Measurements from ENCODE around the gene PAXX. TPM values are rescaled to one million over a fixed set of nuclear protein-coding genes. Genes with fewer than 3 reads are reported as not detected.

The PAXX gene, protein sequence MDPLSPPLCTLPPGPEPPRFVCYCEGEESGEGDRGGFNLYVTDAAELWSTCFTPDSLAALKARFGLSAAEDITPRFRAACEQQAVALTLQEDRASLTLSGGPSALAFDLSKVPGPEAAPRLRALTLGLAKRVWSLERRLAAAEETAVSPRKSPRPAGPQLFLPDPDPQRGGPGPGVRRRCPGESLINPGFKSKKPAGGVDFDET
- 100 to 1,000 TPM in 1 of 6 donors, 10 to 100 TPM in 5; 41.8 to 150 (median 52.8) TPM for total RNA-seq

- Histone ChIP-seq H3K9me3 (no peaks in the 10 kb centered on the region), H3K27me3 (no peaks in the 10 kb centered on the region), H3K36me3 (peaks cover 0 to 12% (median 5%) of the 10 kb centered on the region in 4 donors), H3K27ac (peak within 1 kb of the TSS; percentile 83 to 93 (median 88)), H3K4me1 (peaks cover 46 to 60% (median 49%) of the 10 kb centered on the region in 4 donors), H3K4me3 (peak within 1 kb of the TSS; percentile 69 to 90 (median 83))
- no peak for TF ChIP-seq EP300 (IDR thresholded peaks at IDR 0.05)
- peak in 2 of 4 donors; percentile 29 to 65 for TF ChIP-seq POLR2A (IDR thresholded peaks at IDR 0.05)
- TF ChIP-seq CTCF (IDR thresholded peaks at IDR 0.05): peak in 3 of 6 experiments; percentile 16 to 37 (median 31)
- TF ChIP-seq POLR2AphosphoS5 (IDR thresholded peaks at IDR 0.05): peak; percentile 19 to 28
- 0 to 1% methylated on average over 3 to 32 of the region's 92 CpGs for WGBS, 2 donors
- peak; percentile 96 to 99 for DNase-seq
- peak; percentile 92 to 96 for ATAC-seq (ENCODE audit: low FRiP score in 2 of 2)
Observed at GRCh38 chr9:136991993-136992818, at the start of gene PAXX. Gene PAXX, plus strand, starts transcription at chr9:136992422. Its CDS starts 22 bp downstream, at chr9:136992444.

DNA sequence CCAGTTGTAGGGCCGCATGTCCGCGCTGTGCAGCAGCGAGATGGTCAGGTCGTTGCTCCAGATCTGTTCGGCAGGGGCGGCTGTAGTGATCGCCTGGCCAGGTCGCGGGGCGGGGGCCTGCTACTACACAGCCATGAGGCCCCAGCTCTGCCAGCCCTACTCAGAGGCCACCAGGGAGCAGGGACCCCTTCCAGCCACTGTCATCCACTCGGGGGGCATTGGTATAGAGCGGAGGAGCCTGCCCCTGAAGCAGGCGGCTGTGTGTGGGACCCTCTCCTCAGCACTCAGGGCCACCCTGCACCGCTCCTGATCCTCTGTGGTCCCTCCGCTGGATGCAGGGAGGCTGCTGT lies 49.4 kb upstream of the PAXX start:
- no peaks in the 10 kb centered on the region for H3K9me3 ChIP-seq
- H3K4me3 ChIP-seq: peak overlapping the region in 2 of 4 donors; percentile 72 to 98
- DNase-seq (peak; percentile 19 to 76), ATAC-seq (ENCODE audit: low FRiP score in 2 of 2) (no peak)
- H3K27ac ChIP-seq: peak overlapping the region in 1 of 4 donors; percentile 90
- TF ChIP-seq POLR2A (IDR thresholded peaks at IDR 0.05) (no peak), EP300 (IDR thresholded peaks at IDR 0.05) (no peak), CTCF (IDR thresholded peaks at IDR 0.05) (no peak), POLR2AphosphoS5 (IDR thresholded peaks at IDR 0.05) (no peak)
- H3K27me3 ChIP-seq: no peaks in the 10 kb centered on the region
- peaks cover 16 to 43% (median 19%) of the 10 kb centered on the region in 4 donors for H3K4me1 ChIP-seq
- WGBS, 2 donors: 93 to 95% methylated on average over 4 to 13 of the region's 16 CpGs
- peaks cover 18 to 45% (median 40%) of the 10 kb centered on the region in 4 donors for H3K36me3 ChIP-seq

DNA sequence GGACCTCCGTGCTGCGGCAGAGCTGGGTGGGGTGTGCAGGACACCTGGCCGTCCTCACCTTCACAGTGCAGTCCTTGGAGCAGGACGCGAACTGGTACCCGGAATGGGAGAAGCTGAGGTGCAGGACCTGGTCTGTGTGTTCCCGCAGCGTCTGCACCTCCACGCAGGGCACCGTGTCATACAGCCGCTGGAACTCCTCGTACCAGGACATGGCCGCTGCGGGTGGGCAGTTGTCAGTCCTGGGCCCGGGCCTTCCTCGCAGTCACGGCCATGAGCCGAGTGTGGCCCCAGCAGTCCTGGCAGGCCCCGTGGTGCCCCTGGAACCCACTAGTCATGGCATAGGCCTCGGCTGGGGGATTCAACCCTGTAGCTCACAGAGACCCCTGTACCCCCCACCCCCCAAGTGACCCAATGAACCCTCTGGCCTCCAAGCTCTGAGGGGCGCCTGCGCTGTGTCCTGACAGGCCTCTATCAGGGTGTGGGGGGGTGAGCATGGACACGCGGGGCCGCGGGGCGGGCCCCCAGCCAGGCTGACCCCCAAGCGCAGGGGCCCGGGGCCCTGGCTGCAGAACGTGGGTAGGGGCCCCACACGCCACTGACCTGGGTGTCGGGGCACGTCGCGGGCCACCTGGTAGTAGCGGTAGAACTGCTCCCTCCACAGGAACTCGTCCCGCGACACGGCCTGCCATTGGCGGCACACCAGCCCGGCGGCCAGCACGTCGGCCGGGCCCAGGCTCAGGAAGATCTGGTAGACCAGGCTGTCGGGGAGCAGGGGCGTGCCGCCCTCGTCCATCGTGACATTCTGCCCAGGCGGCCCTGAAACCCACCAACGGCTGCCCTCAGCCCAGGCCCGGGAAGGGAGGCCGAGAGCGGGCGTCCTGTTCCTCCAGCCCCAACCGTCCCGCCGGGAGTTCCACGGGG lies 48.7 kb upstream of the PAXX start:
- TF ChIP-seq CTCF (IDR thresholded peaks at IDR 0.05) (no peak), POLR2A (IDR thresholded peaks at IDR 0.05) (no peak), POLR2AphosphoS5 (IDR thresholded peaks at IDR 0.05) (no peak), EP300 (IDR thresholded peaks at IDR 0.05) (no peak)
- Histone ChIP-seq H3K27ac (peak overlapping the region; percentile 89 to 96 (median 92)), H3K4me1 (peaks cover 22 to 50% (median 26%) of the 10 kb centered on the region in 4 donors), H3K27me3 (no peaks in the 10 kb centered on the region), H3K4me3 (peak overlapping the region; percentile 72 to 98 (median 90)), H3K36me3 (peaks cover 18 to 45% (median 40%) of the 10 kb centered on the region in 4 donors), H3K9me3 (no peaks in the 10 kb centered on the region)
- DNase-seq (peak; percentile 35 to 82), ATAC-seq (ENCODE audit: low FRiP score in 2 of 2) (peak in 1 of 2 donors; percentile 7)
- 0% methylated on average over 15 of the region's 61 CpGs; no CpG with 5 or more reads in 1 of the 2 donors for WGBS, 2 donors

GRCh38 chr9:136944212-136944518 lies 48.1 kb upstream of the PAXX start:
- peak overlapping the region; percentile 89 to 96 (median 92) for H3K27ac ChIP-seq
- no peaks in the 10 kb centered on the region for H3K9me3 ChIP-seq
- WGBS, 2 donors: no CpG with 5 or more reads among the region's 45 CpGs
- TF ChIP-seq POLR2A (IDR thresholded peaks at IDR 0.05) (peak in 1 of 4 donors; percentile 80), EP300 (IDR thresholded peaks at IDR 0.05) (no peak)
- ATAC-seq (ENCODE audit: low FRiP score in 2 of 2) (peak in 1 of 2 donors; percentile 65), DNase-seq (no peak)
- H3K4me3 ChIP-seq: peak overlapping the region; percentile 72 to 98 (median 90)
- H3K36me3 ChIP-seq: peaks cover 18 to 39% (median 39%) of the 10 kb centered on the region in 4 donors
- H3K4me1 ChIP-seq: peaks cover 25 to 56% (median 31%) of the 10 kb centered on the region in 4 donors
- H3K27me3 ChIP-seq: no peaks in the 10 kb centered on the region
